DMS153 treated with DMSO at 0.1 percent for 48 hours (cell line): ENCODE results near the gene FAM184A.
"Not testable (repeated sequence)": the region's sequence is repeated elsewhere in the genome, so short reads cannot be mapped to it uniquely, and the experiment has no call there.

Experiments used
- DNase-seq: peaks from one replicate; lab custom pipeline; 2025; ENCODE audit not compliant: unreplicated experiment; lab: John Stamatoyannopoulos, UW

The FAM184A gene

DNA sequence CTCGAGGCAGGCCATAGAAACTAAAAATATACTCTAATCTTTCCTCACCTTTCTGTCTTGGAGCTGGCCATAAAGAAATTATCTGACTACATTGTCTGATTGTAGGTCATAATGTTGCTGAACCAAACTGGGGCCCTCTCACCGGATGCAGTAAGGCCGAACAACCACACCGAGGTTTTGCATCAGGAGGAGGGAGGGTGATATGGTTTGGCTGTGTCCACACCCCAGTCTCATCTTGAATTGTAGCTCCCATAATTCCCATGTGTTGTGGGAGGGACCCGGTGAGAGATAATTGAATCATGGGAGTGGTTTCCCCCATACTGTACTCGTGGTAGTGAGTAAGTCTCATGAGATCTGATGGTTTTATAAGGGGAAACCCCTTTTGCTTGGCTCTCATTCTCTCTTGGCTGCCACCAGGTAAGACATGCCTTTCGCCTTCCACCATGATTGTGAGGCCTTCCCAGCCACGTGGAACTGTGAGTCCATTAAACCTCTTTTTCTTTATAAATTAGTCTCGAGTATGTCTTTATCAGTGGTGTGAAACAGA, 19.4 kb upstream of the FAM184A start:
- not testable (repeated sequence) for DNase-seq

DNA sequence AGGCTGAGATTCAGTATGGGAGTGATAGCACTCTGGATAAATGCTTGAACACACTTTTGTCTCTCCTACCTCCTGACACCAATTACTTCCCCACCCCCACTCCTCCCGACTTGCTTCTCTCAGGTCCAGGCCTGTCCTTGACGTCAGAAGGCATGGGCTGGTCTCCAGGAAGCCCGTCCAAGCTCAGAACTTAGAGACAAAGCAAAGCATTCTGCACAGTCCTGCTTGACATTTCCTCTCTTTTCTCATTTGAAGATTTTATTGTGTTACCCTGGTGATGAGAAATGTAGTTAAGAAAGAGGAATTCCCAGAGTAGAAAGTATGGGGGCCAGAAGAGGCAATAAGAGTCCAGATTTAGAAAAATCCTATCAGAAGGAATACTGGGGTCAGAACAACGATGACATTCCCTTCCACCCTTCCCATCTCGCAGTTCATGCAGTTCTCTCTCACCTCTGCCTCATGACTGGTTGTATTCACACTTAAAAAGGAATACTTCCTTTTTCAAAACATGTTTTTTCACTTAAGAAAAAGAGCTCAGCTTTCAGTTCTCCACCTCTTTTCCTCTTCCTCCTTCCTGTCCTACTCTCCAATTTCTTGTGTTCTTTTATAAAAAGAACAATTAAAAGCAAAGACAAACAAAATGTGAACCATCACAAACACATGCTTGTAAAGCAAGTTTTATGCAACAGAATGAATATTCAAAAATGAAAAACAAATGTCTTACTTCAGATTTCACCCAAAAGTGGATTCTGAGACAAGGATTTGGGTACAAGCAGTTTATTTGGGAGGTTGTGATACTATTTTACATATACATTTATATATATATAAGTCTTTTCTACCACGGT, 18.5 kb upstream of the FAM184A start:
- DNase-seq, result no peak

DNA sequence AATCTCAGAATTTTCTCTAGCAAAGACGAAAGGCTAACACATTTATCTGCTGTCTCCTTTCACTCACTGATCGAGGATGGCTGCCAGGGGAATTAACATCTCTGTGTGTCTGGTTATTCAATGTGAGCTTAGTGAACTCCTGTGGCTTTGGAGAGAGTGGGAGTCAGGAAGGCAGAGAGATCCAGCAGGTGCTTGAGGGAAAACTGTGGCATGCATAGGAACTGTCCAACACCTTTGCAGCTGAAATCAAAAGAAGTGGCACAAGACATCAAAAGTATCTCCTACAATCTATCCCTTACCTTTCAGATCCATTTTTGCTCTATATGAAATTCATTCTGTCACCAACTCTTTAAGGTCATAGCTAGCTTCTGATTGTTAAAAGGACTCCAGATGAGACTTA, 11.8 kb upstream of the FAM184A start:
- DNase-seq, result no peak

DNA sequence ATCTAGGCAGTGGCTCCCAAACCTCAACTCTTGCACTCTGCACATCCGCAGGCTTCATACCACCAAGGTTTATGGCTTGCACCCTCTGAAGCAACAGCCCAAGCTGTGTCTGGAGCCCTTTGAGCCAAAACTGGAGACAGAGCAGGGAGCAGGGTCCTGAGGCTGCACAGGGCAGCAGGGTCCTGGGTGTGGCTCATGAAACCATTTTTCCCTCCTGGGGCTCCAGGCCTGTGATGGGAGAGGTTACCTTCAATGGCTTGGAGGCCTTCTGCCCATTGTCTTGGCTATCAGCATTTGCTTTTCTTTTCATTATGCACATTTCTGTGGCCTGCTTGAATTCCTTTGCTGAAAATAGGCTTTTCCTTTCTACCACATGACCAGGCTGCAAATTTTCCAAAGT, 6.3 kb upstream of the FAM184A start:
- DNase-seq, result no peak

DNA sequence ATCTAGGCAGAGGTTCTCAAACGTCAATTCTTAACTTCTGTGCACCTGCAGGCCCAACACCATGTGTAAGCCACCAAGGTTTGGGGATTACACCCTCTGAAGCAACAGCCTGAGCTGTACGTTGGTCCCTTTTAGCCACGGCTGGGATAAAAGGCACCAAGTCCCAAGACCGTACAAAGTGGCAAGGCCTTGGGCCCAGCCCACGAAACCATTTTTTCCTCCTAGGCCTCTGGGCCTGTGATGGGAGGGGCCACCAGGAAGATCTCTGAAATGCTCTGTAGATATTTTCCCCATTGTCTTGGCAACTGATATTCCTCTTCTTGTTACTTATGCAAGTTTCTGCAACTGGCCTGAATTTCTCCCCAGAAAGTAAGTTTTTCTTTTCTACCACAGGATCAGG, 4.5 kb upstream of the FAM184A start:
- DNase-seq, result no peak

DNA sequence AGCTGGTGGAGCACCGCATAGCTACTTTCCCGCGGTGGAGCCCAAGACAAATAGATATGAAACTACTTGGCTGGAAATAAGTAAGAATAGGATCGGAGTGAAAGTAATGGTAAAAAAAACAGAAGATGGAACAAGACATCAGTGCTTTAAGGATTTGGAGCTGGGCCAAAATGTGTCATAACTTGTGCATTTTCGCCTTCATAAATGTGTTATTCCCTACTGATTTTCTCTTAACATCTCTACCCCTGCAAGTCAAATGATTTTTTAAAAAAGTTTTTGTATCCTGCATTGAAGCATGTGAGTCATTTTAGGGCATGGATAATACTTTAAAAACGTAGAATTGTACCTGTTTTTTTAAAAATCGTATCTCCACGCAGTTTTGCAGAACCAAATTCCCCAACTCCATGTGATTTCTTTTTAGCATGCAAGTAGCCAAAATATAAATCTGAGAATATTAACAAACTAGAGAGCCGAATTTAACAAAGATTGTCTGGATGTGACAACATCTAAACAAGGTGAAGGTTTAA, 882 bp upstream of the FAM184A start:
- no peak for DNase-seq

DNA sequence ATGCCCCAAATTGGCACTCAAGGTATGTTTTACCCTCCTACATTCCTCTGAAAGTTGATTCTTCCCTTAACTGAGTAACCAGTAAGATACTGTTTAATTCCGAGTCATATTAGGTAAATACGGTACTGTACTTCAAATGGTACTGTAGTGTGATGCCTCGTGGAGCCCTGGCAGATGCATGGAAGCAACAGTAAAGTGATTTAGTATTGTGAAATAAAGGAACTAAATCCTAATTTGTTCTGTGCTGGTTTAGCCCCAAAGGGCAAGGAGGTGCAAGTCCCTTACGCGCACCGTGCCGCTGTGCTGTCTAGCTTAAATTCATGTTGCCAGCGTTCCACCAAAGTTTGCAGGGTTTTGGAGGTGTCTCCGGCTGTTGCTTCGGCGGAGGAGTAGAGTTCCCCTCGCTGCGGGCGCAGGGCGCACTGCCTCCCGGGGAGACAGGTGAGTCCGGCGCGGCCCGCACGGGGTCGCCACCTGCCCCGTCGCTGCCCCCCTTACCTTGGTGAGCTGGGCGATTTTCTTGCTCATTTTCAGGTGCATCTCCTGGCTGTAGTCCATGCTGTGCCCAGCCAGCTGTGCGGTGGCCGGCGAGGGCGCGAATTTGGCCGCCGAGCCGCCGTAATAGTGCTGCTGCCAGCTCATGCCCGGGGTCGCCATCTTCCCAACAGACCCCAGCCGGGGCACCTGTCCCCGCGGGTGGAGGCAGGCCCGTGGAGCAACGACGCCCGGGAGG, 655 bp downstream of the FAM184A start:
- peak; percentile 43 for DNase-seq

DNA sequence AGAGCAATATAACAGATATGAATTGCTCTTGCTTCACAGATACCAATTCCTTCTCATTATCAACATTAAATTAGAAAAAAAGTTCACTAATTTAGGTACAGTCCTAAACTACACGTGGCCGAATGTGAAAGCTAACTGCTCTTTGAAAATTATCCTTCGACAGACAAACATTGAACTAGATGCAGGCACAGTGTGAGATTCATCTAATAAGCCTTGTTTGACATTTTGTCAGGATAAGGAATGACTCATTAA, 1.1 kb downstream of the FAM184A start:
- no peak for DNase-seq

DNA sequence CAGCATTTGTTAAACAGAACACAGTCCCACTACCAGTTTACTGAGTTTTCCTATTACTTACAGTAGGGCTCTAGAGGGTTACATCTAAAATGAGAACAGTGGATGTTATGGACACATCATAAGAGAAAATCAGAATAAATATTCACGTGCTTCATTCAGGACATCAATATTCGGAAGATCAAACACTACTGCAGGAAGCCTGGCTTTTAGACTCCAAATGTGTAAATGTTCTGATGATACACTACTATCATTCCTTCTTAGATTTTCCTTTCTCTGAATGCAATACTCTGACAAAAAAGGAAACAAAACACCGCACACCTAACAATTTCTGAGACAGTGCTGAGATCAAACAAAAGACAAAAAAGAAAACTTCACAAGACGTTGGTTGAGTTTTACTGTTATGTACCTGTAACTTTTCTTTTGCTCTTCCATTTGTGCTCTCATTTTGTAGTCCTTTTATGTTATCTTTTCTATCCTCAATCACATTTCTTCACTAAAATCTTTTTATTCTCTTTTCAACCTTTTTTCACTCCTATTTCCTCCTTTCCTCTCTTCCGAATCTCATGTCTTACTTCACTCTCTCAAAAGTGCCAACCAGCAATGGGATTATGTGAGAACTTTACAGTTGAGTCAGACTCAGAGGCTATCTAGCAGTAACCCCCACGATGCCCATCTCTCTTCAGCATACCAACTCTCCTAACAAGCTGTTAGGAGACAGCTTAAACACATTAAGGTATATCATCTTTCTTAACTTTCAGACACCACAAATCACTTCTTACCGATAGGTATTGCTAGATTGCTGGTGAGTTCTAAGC, 1.7 kb downstream of the FAM184A start:
- DNase-seq, result no peak

DNA sequence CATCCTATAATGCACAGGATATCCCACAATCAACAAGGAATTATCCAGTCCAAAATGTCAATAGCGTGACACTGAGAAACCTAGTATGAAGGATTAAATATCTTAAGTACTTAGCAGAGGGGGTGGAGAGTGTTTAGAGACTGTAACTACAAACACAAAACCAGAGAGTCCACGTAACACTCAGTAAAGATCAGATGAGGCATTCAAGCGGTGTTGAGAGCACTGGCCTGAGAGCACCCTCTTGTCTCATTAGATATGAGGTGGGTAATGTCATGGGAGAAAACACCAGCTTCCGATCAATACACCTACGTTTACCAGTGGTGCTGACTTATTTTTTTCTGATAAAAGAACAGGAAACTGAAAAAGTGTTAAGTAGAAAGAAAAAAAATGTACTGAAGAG, 2.3 kb downstream of the FAM184A start:
- DNase-seq, result no peak

DNA sequence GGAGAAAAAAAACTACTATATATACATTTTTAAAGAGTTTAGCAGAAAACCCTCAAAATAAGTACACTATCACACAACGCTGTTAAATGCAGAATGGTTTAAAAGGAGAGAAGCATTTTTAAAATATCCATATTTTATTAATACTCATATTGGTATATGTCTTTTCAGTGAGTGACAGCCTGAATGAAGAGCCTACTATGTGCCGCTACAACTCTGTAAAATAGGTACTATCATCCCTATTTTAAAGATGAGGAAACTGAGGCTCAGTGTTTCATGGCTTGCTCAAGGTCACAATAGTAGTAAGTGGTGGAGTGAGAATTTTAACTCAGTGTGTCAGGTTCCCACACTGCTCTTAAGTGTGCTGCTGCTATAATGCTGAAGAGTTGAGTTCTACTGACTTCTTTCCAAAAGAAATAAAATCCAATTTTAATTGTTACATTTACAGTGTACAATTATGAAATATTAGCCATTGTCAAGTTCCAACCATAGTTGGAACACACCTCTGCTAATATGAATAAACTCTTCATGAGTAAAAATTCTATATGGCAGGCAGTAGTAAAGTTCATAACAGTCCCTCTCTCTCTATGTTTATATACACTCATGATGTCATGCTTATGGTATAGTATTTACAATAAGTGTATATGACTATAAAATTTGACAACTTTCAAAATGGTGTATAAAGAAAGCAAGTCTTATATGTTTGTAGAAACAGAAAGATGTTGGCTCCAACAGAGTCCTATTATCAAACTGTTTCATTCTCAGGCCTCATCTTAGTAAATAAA, 3.1 kb downstream of the FAM184A start:
- DNase-seq, result no peak

DNA sequence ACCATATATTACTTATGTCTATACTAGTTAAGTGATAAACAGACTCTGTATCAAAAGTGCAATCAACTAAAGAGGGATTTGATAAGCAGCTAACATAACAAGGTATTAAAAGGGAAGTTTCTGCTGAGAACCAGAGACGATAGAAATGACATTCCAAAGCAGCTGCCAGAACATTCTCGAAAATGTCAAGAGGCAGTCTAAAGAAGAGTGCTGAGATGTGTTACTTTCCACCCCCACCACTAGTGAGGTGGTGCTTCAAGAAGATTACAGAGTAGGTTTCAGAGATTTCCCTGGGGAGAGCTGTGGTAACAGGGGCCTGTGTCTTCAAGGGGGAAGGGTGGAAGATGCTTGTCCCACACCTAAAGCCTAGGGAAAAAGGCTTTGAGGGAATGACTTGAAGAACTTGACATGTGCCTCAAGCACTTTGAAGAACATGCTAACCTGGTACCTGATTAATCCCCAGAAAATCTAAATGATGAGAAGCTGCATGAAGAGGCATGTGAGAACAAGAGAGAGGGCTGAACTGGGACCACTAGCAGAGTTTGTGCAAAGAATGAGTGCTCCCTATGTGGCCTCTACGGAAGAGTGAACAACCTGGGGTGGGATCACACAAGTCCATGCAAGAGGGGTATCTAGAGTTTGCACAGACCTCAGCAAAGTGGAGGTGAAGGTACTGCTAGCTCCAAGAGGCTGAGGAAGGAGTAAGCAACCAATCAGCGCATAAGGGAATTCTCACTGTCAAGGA, 5.0 kb downstream of the FAM184A start:
- DNase-seq, result no peak

DNA sequence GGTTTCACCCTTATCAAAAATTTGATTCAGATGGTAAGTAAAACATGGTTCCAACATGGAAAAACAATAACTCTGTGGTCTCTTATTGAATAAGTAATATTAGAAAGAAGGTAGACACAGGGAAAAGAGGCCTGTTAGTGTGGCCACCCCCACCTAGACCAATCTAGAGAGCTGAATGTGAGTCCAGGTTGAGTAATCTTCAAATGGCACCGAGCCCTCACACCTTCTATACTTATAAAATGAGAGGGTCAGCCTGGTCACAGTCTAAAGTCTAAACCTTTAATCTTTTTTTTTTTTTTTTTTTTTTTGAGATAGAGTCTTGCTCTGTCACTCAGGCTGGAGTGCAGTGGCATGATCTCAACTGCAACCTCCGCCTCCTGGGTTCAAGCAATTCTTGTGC, 6.9 kb downstream of the FAM184A start:
- no peak for DNase-seq

DNA sequence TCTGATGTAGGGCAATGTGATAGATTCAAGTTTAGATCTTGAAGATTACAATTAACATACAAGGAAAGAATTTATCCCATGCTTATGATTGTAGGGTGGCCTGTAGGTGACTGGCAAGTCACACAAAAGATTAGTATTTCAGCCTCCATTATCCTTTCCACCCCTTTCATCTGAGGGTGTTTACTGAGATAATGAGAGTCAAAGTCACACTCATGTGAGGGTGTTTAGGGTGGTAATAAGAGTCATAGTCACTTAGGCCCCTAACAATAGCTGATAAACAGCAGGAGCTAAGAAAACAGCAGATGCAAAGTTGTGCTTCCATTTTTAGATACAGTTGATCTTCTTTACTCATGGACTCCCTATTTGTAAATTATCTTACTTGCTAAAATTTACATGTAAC, 11.4 kb downstream of the FAM184A start:
- DNase-seq, result no peak

DNA sequence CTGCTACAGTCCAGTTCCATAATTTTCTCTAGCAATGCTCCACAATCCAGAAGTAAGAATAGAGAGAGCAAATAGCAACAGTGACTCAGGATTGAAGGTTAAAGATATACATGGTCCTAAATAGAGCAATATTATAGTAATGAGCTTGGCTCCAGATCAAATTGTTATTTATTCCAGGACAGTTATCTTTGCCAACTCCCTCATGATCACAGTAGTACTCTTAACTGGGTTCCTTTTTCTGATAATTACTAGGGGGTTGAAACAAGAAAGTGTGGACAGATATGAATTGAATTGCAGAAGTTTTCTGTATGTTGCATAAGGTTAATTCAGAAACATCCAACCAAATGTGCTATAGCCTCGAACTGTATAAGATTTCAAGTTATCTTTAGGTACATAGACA, 11.9 kb downstream of the FAM184A start:
- DNase-seq, result no peak

DNA sequence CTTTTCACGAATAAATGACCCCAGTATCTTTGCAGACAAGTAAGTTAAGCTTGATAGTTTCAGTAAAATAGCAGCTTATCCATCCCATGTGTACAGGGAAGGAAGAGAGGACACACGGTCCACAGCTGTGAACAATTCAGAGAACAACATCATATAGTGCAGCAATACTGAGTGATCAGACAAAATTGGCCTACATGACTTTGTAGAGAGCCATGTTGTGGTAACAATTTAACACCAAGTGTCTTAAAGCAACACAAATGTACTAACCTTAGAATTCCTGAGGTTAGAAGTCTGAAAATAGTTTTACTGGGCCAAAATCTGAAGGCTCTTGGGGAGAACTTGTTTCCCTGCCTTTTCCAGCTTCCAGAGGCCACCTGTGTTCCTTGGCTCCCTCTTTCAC, 12.5 kb downstream of the FAM184A start:
- DNase-seq, result no peak

DNA sequence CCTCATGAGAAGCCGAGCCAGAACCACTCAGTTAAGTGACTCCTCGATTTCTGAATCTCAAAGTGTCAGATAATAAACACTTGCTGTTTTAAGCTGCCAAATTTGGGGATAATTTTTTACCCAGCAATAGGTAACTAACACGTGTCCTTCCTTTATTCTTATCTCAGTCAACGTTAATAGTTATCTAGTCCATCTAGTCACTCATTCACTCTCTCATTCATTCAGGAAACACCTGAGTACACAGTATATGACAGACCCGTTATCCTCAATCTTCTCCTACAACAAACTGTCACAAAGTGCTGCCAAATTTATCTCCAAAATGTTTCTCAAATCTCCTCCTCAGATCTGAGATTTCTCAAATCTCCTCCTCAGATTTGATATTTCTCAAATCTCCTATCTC, 13.1 kb downstream of the FAM184A start:
- no peak for DNase-seq

DNA sequence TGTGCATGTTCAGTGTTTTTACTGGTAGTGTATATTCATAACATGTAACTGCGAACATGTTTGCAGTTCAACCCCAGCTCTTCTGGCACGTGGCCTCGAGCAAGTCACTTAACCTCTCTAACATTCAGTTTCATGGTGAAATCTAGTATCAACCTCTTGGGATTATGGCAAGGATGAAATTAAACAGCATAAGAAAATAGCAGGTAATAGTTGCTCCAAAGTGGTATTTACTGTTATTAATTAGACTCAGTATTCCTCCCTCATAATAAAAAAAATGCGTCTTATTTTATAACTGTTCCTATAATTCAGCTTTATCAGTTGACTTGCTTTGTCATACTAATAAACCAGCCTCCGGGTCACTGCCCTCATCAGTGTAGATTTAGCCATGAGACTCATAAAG, 15.0 kb downstream of the FAM184A start:
- DNase-seq, result no peak

DNA sequence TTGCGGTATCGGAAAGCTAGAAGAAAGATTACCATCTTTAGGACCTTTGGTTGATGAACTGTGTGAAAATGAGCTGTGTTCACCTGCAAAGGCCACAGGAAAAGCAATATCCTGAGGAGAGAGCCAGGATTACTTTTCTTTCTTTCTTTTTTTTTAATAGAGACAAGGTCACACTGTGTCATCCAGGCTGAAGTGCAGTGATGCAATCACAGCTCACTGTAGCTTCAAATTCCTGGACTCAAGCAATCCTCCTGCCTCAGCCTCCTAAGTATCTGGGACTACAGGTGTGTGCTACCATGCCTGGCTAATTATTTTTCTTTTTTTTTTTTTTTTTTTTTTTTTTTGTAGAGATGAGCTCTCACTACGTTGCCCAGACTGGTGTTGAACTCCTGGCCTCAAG, 17.2 kb downstream of the FAM184A start:
- no peak for DNase-seq
